MM.1S (cell line): ENCODE measurements around the gene PLXNA4.

Experiments used
- EZH2 ChIP-seq: fragments of 300-600 bp; sonication (generic); optimal IDR thresholded peaks from 2 replicates; pipeline ENCODE3; 2017; ENCODE audit warnings: low read depth, mild to moderate bottlenecking, antibody characterized with exemption, low read length, mixed read lengths
- TF ChIP-seq, protein P1 (sequence below): fragments of 300-600 bp; sonication (generic); IDR thresholded peaks from 2 replicates; pipeline ENCODE4 v1.5.1; 2016; ENCODE audit warnings: antibody characterized with exemption, low read length, mixed read lengths

DNA sequence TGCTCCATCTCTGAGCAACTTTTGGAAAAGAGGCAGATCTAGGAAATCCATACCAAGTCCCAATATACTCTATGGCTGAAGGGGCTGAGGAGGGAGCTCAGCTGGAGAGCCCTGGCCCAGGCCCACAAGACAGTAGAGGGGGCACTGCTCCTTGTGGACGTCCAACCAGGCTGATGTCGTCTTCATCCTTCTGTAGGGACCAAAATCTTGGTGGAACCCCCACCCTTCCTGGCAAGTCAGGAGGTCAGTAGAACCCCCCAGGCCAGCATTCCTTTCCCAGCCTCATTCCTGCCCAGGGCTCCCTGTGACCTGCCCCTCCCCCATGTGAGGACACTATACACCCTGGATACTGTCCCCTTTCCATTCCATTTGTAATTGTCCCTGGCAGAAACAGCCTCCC lies 152.0 kb downstream of the PLXNA4 start:
- TF ChIP-seq, protein P1, sequence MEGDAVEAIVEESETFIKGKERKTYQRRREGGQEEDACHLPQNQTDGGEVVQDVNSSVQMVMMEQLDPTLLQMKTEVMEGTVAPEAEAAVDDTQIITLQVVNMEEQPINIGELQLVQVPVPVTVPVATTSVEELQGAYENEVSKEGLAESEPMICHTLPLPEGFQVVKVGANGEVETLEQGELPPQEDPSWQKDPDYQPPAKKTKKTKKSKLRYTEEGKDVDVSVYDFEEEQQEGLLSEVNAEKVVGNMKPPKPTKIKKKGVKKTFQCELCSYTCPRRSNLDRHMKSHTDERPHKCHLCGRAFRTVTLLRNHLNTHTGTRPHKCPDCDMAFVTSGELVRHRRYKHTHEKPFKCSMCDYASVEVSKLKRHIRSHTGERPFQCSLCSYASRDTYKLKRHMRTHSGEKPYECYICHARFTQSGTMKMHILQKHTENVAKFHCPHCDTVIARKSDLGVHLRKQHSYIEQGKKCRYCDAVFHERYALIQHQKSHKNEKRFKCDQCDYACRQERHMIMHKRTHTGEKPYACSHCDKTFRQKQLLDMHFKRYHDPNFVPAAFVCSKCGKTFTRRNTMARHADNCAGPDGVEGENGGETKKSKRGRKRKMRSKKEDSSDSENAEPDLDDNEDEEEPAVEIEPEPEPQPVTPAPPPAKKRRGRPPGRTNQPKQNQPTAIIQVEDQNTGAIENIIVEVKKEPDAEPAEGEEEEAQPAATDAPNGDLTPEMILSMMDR: no peak
- TF ChIP-seq EZH2: no peak
